HCT116 (cell line): Measurements from ENCODE around the gene NDUFB7. TPM values are rescaled to one million over a fixed set of nuclear protein-coding genes. Genes with fewer than 3 reads are reported as not detected.

Experiments used
- ATAC-seq: fragments of 200-7000 bp; cut with Tn5 transposase; 2 replicates; pipeline ENCODE4 v1.9.1; 2020; ENCODE audit warnings: mild to moderate bottlenecking, moderate library complexity
- BruUV-seq: library from RNA; stranded (reverse); fragments of 400-500 nt; replicated peaks from 2 replicates; lab custom pipeline; 2021; lab: Mats Ljungman, UMichigan
- CTCF ChIA-PET: fragments of 300-600 bp; sonication (Branson Sonifier 250); formaldehyde crosslinking; loops from one replicate; lab custom pipeline; 2021; ENCODE audit warnings: antibody characterized with exemption; lab: Charles Lee
- POLR2A ChIA-PET: fragments of 300-600, 350-600 bp; sonication (Branson Sonifier 250); formaldehyde crosslinking; loops from one replicate; lab custom pipeline; 2021; ENCODE audit warnings: antibody characterized with exemption; lab: Charles Lee
- RAD21 ChIA-PET, 2 experiments: fragments of 300-600 bp; sonication (Branson Sonifier 250); formaldehyde crosslinking; loops; one replicate each; lab custom pipeline; 2023; ENCODE audit warnings: low total read pairs in 2 of 2; ENCODE audit not compliant: uncharacterized antibody in 2 of 2, unreplicated experiment in 2 of 2, low non-redundant PET in 1 of 2; lab: Charles Lee
- DNase-seq: peaks from one replicate; pipeline ENCODE4 v3.0.0-alpha.2; 2010; ENCODE audit warnings: low read depth, low spot score
- H2AFZ ChIP-seq: fragments of 200-600 bp; shearing (Covaris generic), sonication (generic); 2 replicates; pipeline ENCODE4 v1.6.1; 2017; ENCODE audit warnings: low read depth, mixed run types, mixed read lengths, antibody characterized with exemption, low read length; ENCODE audit not compliant: poor library complexity, severe bottlenecking
- H3K27ac ChIP-seq: 2 replicates; pipeline ENCODE4 v1.5.1; 2012; ENCODE audit warnings: low read depth, low read length
- H3K27me3 ChIP-seq: fragments of 200-600 bp; sonication (generic); 2 replicates; pipeline ENCODE4 v1.6.1; 2016; ENCODE audit warnings: mixed run types, low read length, mixed read lengths; ENCODE audit not compliant: insufficient read depth
- H3K36me3 ChIP-seq, 2 experiments: fragments of 200-500 bp in 1 of 2; fragments of 200-600 bp in 1 of 2; sonication (Bioruptor generic) in 1 of 2; sonication (generic) in 1 of 2; 2 replicates each; pipeline versions ENCODE4 v1.5.1 to v1.6.1; 2014 to 2016; ENCODE audit warnings: low read length in 2 of 2, inconsistent platforms in 1 of 2, mixed read lengths in 1 of 2, mixed run types in 1 of 2; ENCODE audit not compliant: insufficient read depth in 2 of 2, control insufficient read depth in 1 of 2
- H3K4me1 ChIP-seq, 2 experiments: fragments of 200-600 bp in 1 of 2; sonication (generic) in 1 of 2; 2 replicates each; pipeline versions ENCODE4 v1.5.1 to v1.6.1; 2012 to 2017; ENCODE audit warnings: low read length in 2 of 2, inconsistent platforms in 1 of 2, mild to moderate bottlenecking in 1 of 2, mixed read lengths in 1 of 2, mixed run types in 1 of 2, moderate library complexity in 1 of 2; ENCODE audit not compliant: insufficient read depth in 2 of 2, control insufficient read depth in 1 of 2
- H3K4me2 ChIP-seq: fragments of 200-600 bp; sonication (generic); 2 replicates; pipeline ENCODE4 v1.6.1; 2017; ENCODE audit warnings: mixed run types, low read length, mixed read lengths
- H3K4me3 ChIP-seq, 2 experiments: fragments of 200-600 bp in 1 of 2; sonication (generic) in 1 of 2; replicated peaks in 1 of 2; 2 replicates each; pipeline ENCODE4 v1.5.1; 2011 to 2016; ENCODE audit warnings: low read length in 2 of 2, control low read depth in 1 of 2, low read depth in 1 of 2, mild to moderate bottlenecking in 1 of 2, mixed read lengths in 1 of 2, mixed run types in 1 of 2
- H3K79me2 ChIP-seq: fragments of 200-600 bp; sonication (generic); 2 replicates; pipeline ENCODE4 v1.6.1; 2017; ENCODE audit warnings: mild to moderate bottlenecking, mixed run types, low read length, moderate library complexity, mixed read lengths; ENCODE audit not compliant: insufficient read depth
- H3K9ac ChIP-seq: fragments of 200-600 bp; sonication (generic); 2 replicates; pipeline ENCODE4 v1.6.1; 2016; ENCODE audit warnings: low read length, mixed read lengths
- H3K9me2 ChIP-seq: fragments of 200-600 bp; sonication (generic), shearing (Covaris generic); 2 replicates; pipeline ENCODE4 v1.6.1; 2017; ENCODE audit warnings: mixed run types, mild to moderate bottlenecking, moderate library complexity; ENCODE audit not compliant: insufficient read depth
- H3K9me3 ChIP-seq, 2 experiments: fragments of 200-500 bp in 1 of 2; fragments of 200-600 bp in 1 of 2; sonication (Bioruptor generic) in 1 of 2; sonication (generic) in 1 of 2; 2 replicates each; pipeline ENCODE4 v1.6.1; 2014 to 2017; ENCODE audit warnings: low read length in 2 of 2, mixed read lengths in 2 of 2, inconsistent platforms in 1 of 2, low read depth in 1 of 2, mild to moderate bottlenecking in 1 of 2, mixed run types in 1 of 2, moderate library complexity in 1 of 2; ENCODE audit not compliant: control insufficient read depth in 1 of 2, insufficient read depth in 1 of 2
- H4K20me1 ChIP-seq: fragments of 200-600 bp; sonication (generic), shearing (Covaris generic); 2 replicates; pipeline ENCODE4 v1.6.1; 2017; ENCODE audit warnings: mixed run types, mild to moderate bottlenecking, moderate library complexity; ENCODE audit not compliant: insufficient read depth
- CEBPB ChIP-seq: IDR thresholded peaks from 2 replicates; pipeline ENCODE4 v1.6.1; 2012; ENCODE audit warnings: low read depth
- ELF1 ChIP-seq: IDR thresholded peaks from 2 replicates; pipeline ENCODE4 v1.6.1; 2012; ENCODE audit warnings: low read depth, borderline replicate concordance
- EZH2 ChIP-seq: fragments of 200-600 bp; sonication (generic); IDR thresholded peaks from 2 replicates; pipeline ENCODE4 v1.6.1; 2017; ENCODE audit warnings: antibody characterized with exemption, mixed run types
- EZH2phosphoT487 ChIP-seq: fragments of 200-600 bp; IDR thresholded peaks from 2 replicates; pipeline ENCODE4 v1.6.1; 2018; ENCODE audit warnings: antibody characterized with exemption, borderline replicate concordance
- FOSL1 ChIP-seq: IDR thresholded peaks from 2 replicates; pipeline ENCODE4 v1.6.1; 2012; ENCODE audit warnings: low read depth
- JUND ChIP-seq: IDR thresholded peaks from 2 replicates; pipeline ENCODE4 v1.6.1; 2012
- POLR2A ChIP-seq: IDR thresholded peaks from 2 replicates; pipeline ENCODE4 v1.7.0; 2011; ENCODE audit warnings: borderline replicate concordance; ENCODE audit not compliant: insufficient read depth, insufficient read length; ENCODE audit errors: extremely low read depth
- POLR2AphosphoS5 ChIP-seq: IDR thresholded peaks from 2 replicates; pipeline ENCODE4 v1.6.1; 2011; ENCODE audit warnings: mild to moderate bottlenecking, low read depth, low read length, moderate library complexity
- RAD21 ChIP-seq: IDR thresholded peaks from 2 replicates; pipeline ENCODE4 v1.6.1; 2012; ENCODE audit warnings: low read depth, mild to moderate bottlenecking
- SIN3A ChIP-seq: IDR thresholded peaks from 2 replicates; pipeline ENCODE4 v1.6.1; 2012; ENCODE audit warnings: low read depth
- SRF ChIP-seq: IDR thresholded peaks from 2 replicates; pipeline ENCODE4 v1.6.1; 2012; ENCODE audit warnings: low read depth
- TCF7L2 ChIP-seq: IDR thresholded peaks from 2 replicates; pipeline ENCODE4 v1.7.0; 2011; ENCODE audit warnings: borderline replicate concordance, inconsistent platforms; ENCODE audit not compliant: insufficient read depth, insufficient read length; ENCODE audit errors: extremely low read depth
- YY1 ChIP-seq: IDR thresholded peaks from 2 replicates; pipeline ENCODE4 v1.6.1; 2011; ENCODE audit warnings: low read length, low read depth, moderate library complexity, mild to moderate bottlenecking; ENCODE audit not compliant: insufficient replicate concordance; ENCODE audit errors: extremely low read depth
- ZFX ChIP-seq: fragments of 450-650 bp; IDR thresholded peaks from 2 replicates; pipeline ENCODE4 v1.6.1; 2017
- ZNF274 ChIP-seq: fragments of 200-500 bp; sonication (Bioruptor generic); IDR thresholded peaks from 2 replicates; pipeline ENCODE4 v1.6.1; 2014; ENCODE audit warnings: mild to moderate bottlenecking, low read depth, low read length, inconsistent platforms
- intact Hi-C: fragments of 100-400 bp; cut with micrococcal nuclease; formaldehyde crosslinking; loops from 2 replicates; pipeline ENCODE4 v1.10.0; 2022
- total RNA-seq: library from RNA; stranded (reverse); gene quantifications from one replicate; pipeline ENCODE4 v1.2.1, GENCODE V29; 2021; ENCODE audit not compliant: unreplicated experiment
- TF ChIP-seq, protein P1 (sequence below): IDR thresholded peaks from 2 replicates; pipeline ENCODE4 v1.6.1; 2012
- TF ChIP-seq, protein P2 (sequence below), 3 experiments: fragments of 200-600 bp in 1 of 3; sonication (generic) in 1 of 3; IDR thresholded peaks in 2 of 3; conservative IDR thresholded peaks in 1 of 3; 2 replicates each; pipeline ENCODE4 v1.5.1; 2012 to 2017; ENCODE audit warnings: low read depth in 2 of 3, low read length in 2 of 3, antibody characterized with exemption in 1 of 3, borderline replicate concordance in 1 of 3, control low read depth in 1 of 3, mild to moderate bottlenecking in 1 of 3, mixed read lengths in 1 of 3, mixed run types in 1 of 3, moderate library complexity in 1 of 3; ENCODE audit not compliant: insufficient read depth in 1 of 3
- TF ChIP-seq, protein P3 (sequence below): IDR thresholded peaks from 2 replicates; pipeline ENCODE4 v1.6.1; 2012; ENCODE audit warnings: low read depth
- TF ChIP-seq, protein P4 (sequence below): IDR thresholded peaks from 2 replicates; pipeline ENCODE4 v1.6.1; 2012

The NDUFB7 gene
- total RNA-seq, 1 experiment from 2014 or later, result 167 TPM

DNA sequence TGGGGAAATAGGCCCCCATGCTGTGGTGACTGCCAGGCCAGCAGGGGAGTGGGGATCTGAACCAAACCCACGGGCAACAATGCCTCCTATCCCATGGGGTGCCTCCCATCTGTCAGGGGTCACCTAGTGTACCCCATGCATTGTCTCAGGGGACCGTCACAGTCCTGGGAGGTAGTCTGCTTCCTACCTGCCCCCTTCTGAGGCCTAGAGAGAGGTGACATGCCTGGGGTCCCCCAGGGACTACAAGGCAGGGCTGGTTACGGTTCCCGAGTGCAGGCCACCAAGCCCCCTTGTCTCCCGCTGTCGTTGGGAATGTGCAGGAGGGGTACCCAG is 11.1 kb downstream of the NDUFB7 start:
- H3K36me3 ChIP-seq, result peaks cover 0 to 4% of the 10 kb centered on the region in 2 experiments; a peak in 2 of 4 replicates
- intact Hi-C loops, result no loop called here
- H2AFZ ChIP-seq, result no peak overlapping the region
- no peak overlapping the region; the same call in 1 of the 2 replicates for H3K27ac ChIP-seq
- TF ChIP-seq, protein P1, sequence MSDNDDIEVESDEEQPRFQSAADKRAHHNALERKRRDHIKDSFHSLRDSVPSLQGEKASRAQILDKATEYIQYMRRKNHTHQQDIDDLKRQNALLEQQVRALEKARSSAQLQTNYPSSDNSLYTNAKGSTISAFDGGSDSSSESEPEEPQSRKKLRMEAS, result no peak
- TF ChIP-seq ZFX, result no peak
- no peak for TF ChIP-seq ZNF274
- no peak for TF ChIP-seq FOSL1
- no peak for TF ChIP-seq JUND
- no peak for TF ChIP-seq EZH2
- TF ChIP-seq TCF7L2, result no peak
- TF ChIP-seq, protein P2, sequence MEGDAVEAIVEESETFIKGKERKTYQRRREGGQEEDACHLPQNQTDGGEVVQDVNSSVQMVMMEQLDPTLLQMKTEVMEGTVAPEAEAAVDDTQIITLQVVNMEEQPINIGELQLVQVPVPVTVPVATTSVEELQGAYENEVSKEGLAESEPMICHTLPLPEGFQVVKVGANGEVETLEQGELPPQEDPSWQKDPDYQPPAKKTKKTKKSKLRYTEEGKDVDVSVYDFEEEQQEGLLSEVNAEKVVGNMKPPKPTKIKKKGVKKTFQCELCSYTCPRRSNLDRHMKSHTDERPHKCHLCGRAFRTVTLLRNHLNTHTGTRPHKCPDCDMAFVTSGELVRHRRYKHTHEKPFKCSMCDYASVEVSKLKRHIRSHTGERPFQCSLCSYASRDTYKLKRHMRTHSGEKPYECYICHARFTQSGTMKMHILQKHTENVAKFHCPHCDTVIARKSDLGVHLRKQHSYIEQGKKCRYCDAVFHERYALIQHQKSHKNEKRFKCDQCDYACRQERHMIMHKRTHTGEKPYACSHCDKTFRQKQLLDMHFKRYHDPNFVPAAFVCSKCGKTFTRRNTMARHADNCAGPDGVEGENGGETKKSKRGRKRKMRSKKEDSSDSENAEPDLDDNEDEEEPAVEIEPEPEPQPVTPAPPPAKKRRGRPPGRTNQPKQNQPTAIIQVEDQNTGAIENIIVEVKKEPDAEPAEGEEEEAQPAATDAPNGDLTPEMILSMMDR (IDR thresholded peaks at IDR 0.05 in 2 of 3, conservative IDR thresholded peaks at IDR 0.05 in 1 of 3; ENCODE audit: borderline replicate concordance in 1 of 3, insufficient read depth in 1 of 3, low read depth in 2 of 3, low read length in 2 of 3), result no peak
- no peak for TF ChIP-seq POLR2AphosphoS5
- TF ChIP-seq EZH2phosphoT487, result no peak
- TF ChIP-seq POLR2A, result no peak
- TF ChIP-seq CEBPB, result no peak
- no peak for TF ChIP-seq RAD21
- TF ChIP-seq, protein P3, sequence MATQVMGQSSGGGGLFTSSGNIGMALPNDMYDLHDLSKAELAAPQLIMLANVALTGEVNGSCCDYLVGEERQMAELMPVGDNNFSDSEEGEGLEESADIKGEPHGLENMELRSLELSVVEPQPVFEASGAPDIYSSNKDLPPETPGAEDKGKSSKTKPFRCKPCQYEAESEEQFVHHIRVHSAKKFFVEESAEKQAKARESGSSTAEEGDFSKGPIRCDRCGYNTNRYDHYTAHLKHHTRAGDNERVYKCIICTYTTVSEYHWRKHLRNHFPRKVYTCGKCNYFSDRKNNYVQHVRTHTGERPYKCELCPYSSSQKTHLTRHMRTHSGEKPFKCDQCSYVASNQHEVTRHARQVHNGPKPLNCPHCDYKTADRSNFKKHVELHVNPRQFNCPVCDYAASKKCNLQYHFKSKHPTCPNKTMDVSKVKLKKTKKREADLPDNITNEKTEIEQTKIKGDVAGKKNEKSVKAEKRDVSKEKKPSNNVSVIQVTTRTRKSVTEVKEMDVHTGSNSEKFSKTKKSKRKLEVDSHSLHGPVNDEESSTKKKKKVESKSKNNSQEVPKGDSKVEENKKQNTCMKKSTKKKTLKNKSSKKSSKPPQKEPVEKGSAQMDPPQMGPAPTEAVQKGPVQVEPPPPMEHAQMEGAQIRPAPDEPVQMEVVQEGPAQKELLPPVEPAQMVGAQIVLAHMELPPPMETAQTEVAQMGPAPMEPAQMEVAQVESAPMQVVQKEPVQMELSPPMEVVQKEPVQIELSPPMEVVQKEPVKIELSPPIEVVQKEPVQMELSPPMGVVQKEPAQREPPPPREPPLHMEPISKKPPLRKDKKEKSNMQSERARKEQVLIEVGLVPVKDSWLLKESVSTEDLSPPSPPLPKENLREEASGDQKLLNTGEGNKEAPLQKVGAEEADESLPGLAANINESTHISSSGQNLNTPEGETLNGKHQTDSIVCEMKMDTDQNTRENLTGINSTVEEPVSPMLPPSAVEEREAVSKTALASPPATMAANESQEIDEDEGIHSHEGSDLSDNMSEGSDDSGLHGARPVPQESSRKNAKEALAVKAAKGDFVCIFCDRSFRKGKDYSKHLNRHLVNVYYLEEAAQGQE, result no peak
- TF ChIP-seq ELF1, result no peak
- TF ChIP-seq SRF, result no peak
- TF ChIP-seq, protein P4, sequence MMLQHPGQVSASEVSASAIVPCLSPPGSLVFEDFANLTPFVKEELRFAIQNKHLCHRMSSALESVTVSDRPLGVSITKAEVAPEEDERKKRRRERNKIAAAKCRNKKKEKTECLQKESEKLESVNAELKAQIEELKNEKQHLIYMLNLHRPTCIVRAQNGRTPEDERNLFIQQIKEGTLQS, result no peak
- no peak for TF ChIP-seq YY1
- no peak for TF ChIP-seq SIN3A
- TF ChIP-seq, all 23 proteins: peak for 0
- no peaks in the 10 kb centered on the region for H3K9me3 ChIP-seq
- BruUV-seq, result no TSS peak
- no peaks in the 10 kb centered on the region for H3K27me3 ChIP-seq
- H3K4me3 ChIP-seq, result no peak overlapping the region
- peaks cover 71% of the 10 kb centered on the region for H3K79me2 ChIP-seq
- H4K20me1 ChIP-seq, result no peaks in the 10 kb centered on the region
- CTCF ChIA-PET, result no interaction called here
- no peak overlapping the region for H3K4me2 ChIP-seq
- RAD21 ChIA-PET, result no interaction called here
- POLR2A ChIA-PET, result no interaction called here
- no peaks in the 10 kb centered on the region for H3K9me2 ChIP-seq
- H3K4me1 ChIP-seq, result peaks cover 16 to 30% of the 10 kb centered on the region in 2 experiments
- no peak for ATAC-seq
- no peak overlapping the region for H3K9ac ChIP-seq
- no peak for DNase-seq
